ENCODE data around the gene TMEM31. TPM values are rescaled to one million over a fixed set of nuclear protein-coding genes. Genes with fewer than 3 reads are reported as not detected.

TMEM31 gene
- total and polyA plus RNA-seq, 10 of the 15 experiments (the other 5 are each of a cell fraction or from before 2014, with no cell fraction given), result 0.18 TPM; not detected in 9

- no peak for TF ChIP-seq IRF3 (IDR thresholded peaks at IDR 0.05)
These were observed 27.0 kb downstream of the TMEM31 start (continued) for GRCh38 chrX:103737696-103738095.

- SMC1A ChIA-PET (ENCODE audit: uncharacterized antibody, unreplicated experiment), result no interaction called here
These were observed 28.7 kb downstream of the TMEM31 start for GRCh38 chrX:103739421-103739820.

More at GRCh38 chrX:103739421-103739820, 28.7 kb downstream of the TMEM31 start:
- ChIA-PET POLR2A (no interaction called here), CTCF (interaction anchor here (2.0 kb wide), 1 partner anchor 27 kb away, joined by 5 read pairs; no protein-coding TSS in a partner anchor), RAD21 (ENCODE audit: unreplicated experiment) (no interaction called here)
- in situ Hi-C loops (cut with MboI), result no loop called here
- Histone ChIP-seq H3K4me2 (ENCODE audit: control insufficient read depth, insufficient read depth) (no peak overlapping the region), H3K27ac (ENCODE audit: control insufficient read depth, insufficient read depth) (no peak overlapping the region), H3K4me3 (no peak overlapping the region), H4K20me1 (ENCODE audit: control insufficient read depth, insufficient read depth) (no peaks in the 10 kb centered on the region), H3K9me3 (replicated peaks; ENCODE audit: control insufficient read depth, insufficient read depth, low read length) (no peaks in the 10 kb centered on the region), H3K27me3 (replicated peaks in 1 of 2; ENCODE audit: control insufficient read depth in 2 of 2, insufficient read depth in 2 of 2, low read length in 1 of 2) (no peaks in the 10 kb centered on the region), H3K4me1 (ENCODE audit: control insufficient read depth, insufficient read depth, low read length) (no peaks in the 10 kb centered on the region), H3K79me2 (ENCODE audit: control insufficient read depth, insufficient read depth, low read length) (no peaks in the 10 kb centered on the region), H3K36me3 (ENCODE audit: control insufficient read depth in 2 of 2, insufficient read depth in 2 of 2, low read length in 1 of 2) (no peaks in the 10 kb centered on the region), H3K9ac (ENCODE audit: control insufficient read depth, insufficient read depth, low read length) (no peak overlapping the region), H2AFZ (ENCODE audit: control insufficient read depth, low read depth, low read length) (no peak overlapping the region)
- WGBS (ENCODE audit: insufficient coverage, insufficient replicate concordance, low lambda C conversion rate, missing lambda C conversion rate), result 73% methylated on average over 1 of the region's 1 CpG
- FAIRE-seq, result no peak
- intact Hi-C loops (cut with micrococcal nuclease; ENCODE audit: unreplicated experiment), result no loop called here
- ATAC-seq, result no peak
- no peak for TF ChIP-seq SMARCA5 (IDR thresholded peaks at IDR 0.05)
- no peak for TF ChIP-seq NFXL1 (IDR thresholded peaks at IDR 0.05; ENCODE audit: borderline replicate concordance)
- TF ChIP-seq BRCA1 (IDR thresholded peaks at IDR 0.05; ENCODE audit: low read depth, low read length), result no peak
- TF ChIP-seq NRF1 (conservative IDR thresholded peaks at IDR 0.05; ENCODE audit: low read depth, low read length), result no peak
- no peak for TF ChIP-seq BACH1 (IDR thresholded peaks at IDR 0.05; ENCODE audit: borderline replicate concordance)
- no peak for TF ChIP-seq KLF5 (IDR thresholded peaks at IDR 0.05; ENCODE audit: partially characterized antibody)
- TF ChIP-seq CTCF (IDR thresholded peaks at IDR 0.05 in 2 of 3, conservative IDR thresholded peaks at IDR 0.05 in 1 of 3; ENCODE audit: control insufficient read depth in 2 of 3, extremely low read depth in 1 of 3, insufficient read depth in 1 of 3, low read depth in 3 of 3, low read length in 3 of 3), result no peak
- TF ChIP-seq YBX1 (IDR thresholded peaks at IDR 0.05), result no peak
- no peak for TF ChIP-seq HDGF (IDR thresholded peaks at IDR 0.05)
- no peak for DNase-seq (ENCODE audit: low read depth, low spot score)
- no TSS peak for BruUV-seq (replicated peaks)

Measured in GM12878 (cell line).